Measurements from ENCODE around the gene ZBTB46.

ZBTB46 gene

GRCh38 chr20:63765082-63765873 is 65.8 kb downstream of the ZBTB46 start:
- no peak for DNase-seq

GRCh38 chr20:63759377-63759901 is 71.6 kb downstream of the ZBTB46 start:
- no peak for DNase-seq

GRCh38 chr20:63758152-63758551 is 72.9 kb downstream of the ZBTB46 start:
- no peak for DNase-seq

- no peak for DNase-seq
Measured at GRCh38 chr20:63756648-63756991, 74.4 kb downstream of the ZBTB46 start.

GRCh38 chr20:63755933-63756647 is 75.0 kb downstream of the ZBTB46 start:
- DNase-seq: no peak

- DNase-seq: no peak
Measured at GRCh38 chr20:63754008-63754407, 77.1 kb downstream of the ZBTB46 start.

- no peak for DNase-seq
Measured at GRCh38 chr20:63753381-63753780, 77.7 kb downstream of the ZBTB46 start.

- no peak for DNase-seq
Measured at GRCh38 chr20:63752411-63753101, 78.5 kb downstream of the ZBTB46 start.

GRCh38 chr20:63751471-63752271 is 79.4 kb downstream of the ZBTB46 start:
- DNase-seq: no peak

GRCh38 chr20:63750807-63751470 is 80.1 kb downstream of the ZBTB46 start:
- peak; percentile 66 for DNase-seq

GRCh38 chr20:63749597-63750508 is 81.2 kb downstream of the ZBTB46 start:
- no peak for DNase-seq

- DNase-seq: no peak
Measured at GRCh38 chr20:63748934-63749270, 82.2 kb downstream of the ZBTB46 start.

GRCh38 chr20:63748070-63748933 is 82.8 kb downstream of the ZBTB46 start:
- no peak for DNase-seq

- no peak for DNase-seq
Measured at GRCh38 chr20:63747622-63748069, 83.4 kb downstream of the ZBTB46 start.

- no peak for DNase-seq
Measured at GRCh38 chr20:63746751-63747315, 84.2 kb downstream of the ZBTB46 start.

GRCh38 chr20:63745961-63746731 is 84.9 kb downstream of the ZBTB46 start:
- no peak for DNase-seq

- no peak for DNase-seq
Measured at GRCh38 chr20:63745424-63745805, 85.6 kb downstream of the ZBTB46 start.

GRCh38 chr20:63744574-63745423 is 86.3 kb downstream of the ZBTB46 start:
- no peak for DNase-seq

Data from stimulated activated CD4-positive, alpha-beta T cell treated with anti-CD3 and anti-CD28 coated beads, Interleukin-4, amount 100 ng/mL, for 24 hours (primary cell).